HCT116 (cell line): ENCODE results near the gene FLNC. TPM values are rescaled to one million over a fixed set of nuclear protein-coding genes. Genes with fewer than 3 reads are reported as not detected.

Source experiments
- ATAC-seq: fragments of 200-7000 bp; cut with Tn5 transposase; 2 replicates; pipeline ENCODE4 v1.9.1; 2020; ENCODE audit warnings: mild to moderate bottlenecking, moderate library complexity
- BruUV-seq: library from RNA; stranded (reverse); fragments of 400-500 nt; replicated peaks from 2 replicates; lab custom pipeline; 2021; lab: Mats Ljungman, UMichigan
- CTCF ChIA-PET: fragments of 300-600 bp; sonication (Branson Sonifier 250); formaldehyde crosslinking; loops from one replicate; lab custom pipeline; 2021; ENCODE audit warnings: antibody characterized with exemption; lab: Charles Lee
- POLR2A ChIA-PET: fragments of 300-600, 350-600 bp; sonication (Branson Sonifier 250); formaldehyde crosslinking; loops from one replicate; lab custom pipeline; 2021; ENCODE audit warnings: antibody characterized with exemption; lab: Charles Lee
- RAD21 ChIA-PET, 2 experiments: fragments of 300-600 bp; sonication (Branson Sonifier 250); formaldehyde crosslinking; loops; one replicate each; lab custom pipeline; 2023; ENCODE audit warnings: low total read pairs in 2 of 2; ENCODE audit not compliant: uncharacterized antibody in 2 of 2, unreplicated experiment in 2 of 2, low non-redundant PET in 1 of 2; lab: Charles Lee
- DNase-seq: peaks from one replicate; pipeline ENCODE4 v3.0.0-alpha.2; 2010; ENCODE audit warnings: low read depth, low spot score
- H2AFZ ChIP-seq: fragments of 200-600 bp; shearing (Covaris generic), sonication (generic); 2 replicates; pipeline ENCODE4 v1.6.1; 2017; ENCODE audit warnings: low read depth, mixed run types, mixed read lengths, antibody characterized with exemption, low read length; ENCODE audit not compliant: poor library complexity, severe bottlenecking
- H3K27ac ChIP-seq: 2 replicates; pipeline ENCODE4 v1.5.1; 2012; ENCODE audit warnings: low read depth, low read length
- H3K27me3 ChIP-seq: fragments of 200-600 bp; sonication (generic); 2 replicates; pipeline ENCODE4 v1.6.1; 2016; ENCODE audit warnings: mixed run types, low read length, mixed read lengths; ENCODE audit not compliant: insufficient read depth
- H3K36me3 ChIP-seq, 2 experiments: fragments of 200-500 bp in 1 of 2; fragments of 200-600 bp in 1 of 2; sonication (Bioruptor generic) in 1 of 2; sonication (generic) in 1 of 2; 2 replicates each; pipeline versions ENCODE4 v1.5.1 to v1.6.1; 2014 to 2016; ENCODE audit warnings: low read length in 2 of 2, inconsistent platforms in 1 of 2, mixed read lengths in 1 of 2, mixed run types in 1 of 2; ENCODE audit not compliant: insufficient read depth in 2 of 2, control insufficient read depth in 1 of 2
- H3K4me1 ChIP-seq, 2 experiments: fragments of 200-600 bp in 1 of 2; sonication (generic) in 1 of 2; 2 replicates each; pipeline versions ENCODE4 v1.5.1 to v1.6.1; 2012 to 2017; ENCODE audit warnings: low read length in 2 of 2, inconsistent platforms in 1 of 2, mild to moderate bottlenecking in 1 of 2, mixed read lengths in 1 of 2, mixed run types in 1 of 2, moderate library complexity in 1 of 2; ENCODE audit not compliant: insufficient read depth in 2 of 2, control insufficient read depth in 1 of 2
- H3K4me2 ChIP-seq: fragments of 200-600 bp; sonication (generic); 2 replicates; pipeline ENCODE4 v1.6.1; 2017; ENCODE audit warnings: mixed run types, low read length, mixed read lengths
- H3K4me3 ChIP-seq, 2 experiments: fragments of 200-600 bp in 1 of 2; sonication (generic) in 1 of 2; replicated peaks in 1 of 2; 2 replicates each; pipeline ENCODE4 v1.5.1; 2011 to 2016; ENCODE audit warnings: low read length in 2 of 2, control low read depth in 1 of 2, low read depth in 1 of 2, mild to moderate bottlenecking in 1 of 2, mixed read lengths in 1 of 2, mixed run types in 1 of 2
- H3K79me2 ChIP-seq: fragments of 200-600 bp; sonication (generic); 2 replicates; pipeline ENCODE4 v1.6.1; 2017; ENCODE audit warnings: mild to moderate bottlenecking, mixed run types, low read length, moderate library complexity, mixed read lengths; ENCODE audit not compliant: insufficient read depth
- H3K9ac ChIP-seq: fragments of 200-600 bp; sonication (generic); 2 replicates; pipeline ENCODE4 v1.6.1; 2016; ENCODE audit warnings: low read length, mixed read lengths
- H3K9me2 ChIP-seq: fragments of 200-600 bp; sonication (generic), shearing (Covaris generic); 2 replicates; pipeline ENCODE4 v1.6.1; 2017; ENCODE audit warnings: mixed run types, mild to moderate bottlenecking, moderate library complexity; ENCODE audit not compliant: insufficient read depth
- H3K9me3 ChIP-seq, 2 experiments: fragments of 200-500 bp in 1 of 2; fragments of 200-600 bp in 1 of 2; sonication (Bioruptor generic) in 1 of 2; sonication (generic) in 1 of 2; 2 replicates each; pipeline ENCODE4 v1.6.1; 2014 to 2017; ENCODE audit warnings: low read length in 2 of 2, mixed read lengths in 2 of 2, inconsistent platforms in 1 of 2, low read depth in 1 of 2, mild to moderate bottlenecking in 1 of 2, mixed run types in 1 of 2, moderate library complexity in 1 of 2; ENCODE audit not compliant: control insufficient read depth in 1 of 2, insufficient read depth in 1 of 2
- H4K20me1 ChIP-seq: fragments of 200-600 bp; sonication (generic), shearing (Covaris generic); 2 replicates; pipeline ENCODE4 v1.6.1; 2017; ENCODE audit warnings: mixed run types, mild to moderate bottlenecking, moderate library complexity; ENCODE audit not compliant: insufficient read depth
- EGR1 ChIP-seq: IDR thresholded peaks from 2 replicates; pipeline ENCODE4 v1.6.1; 2012; ENCODE audit warnings: low read depth
- ELF1 ChIP-seq: IDR thresholded peaks from 2 replicates; pipeline ENCODE4 v1.6.1; 2012; ENCODE audit warnings: low read depth, borderline replicate concordance
- EZH2 ChIP-seq: fragments of 200-600 bp; sonication (generic); IDR thresholded peaks from 2 replicates; pipeline ENCODE4 v1.6.1; 2017; ENCODE audit warnings: antibody characterized with exemption, mixed run types
- JUND ChIP-seq: IDR thresholded peaks from 2 replicates; pipeline ENCODE4 v1.6.1; 2012
- POLR2A ChIP-seq: IDR thresholded peaks from 2 replicates; pipeline ENCODE4 v1.7.0; 2011; ENCODE audit warnings: borderline replicate concordance; ENCODE audit not compliant: insufficient read depth, insufficient read length; ENCODE audit errors: extremely low read depth
- POLR2AphosphoS5 ChIP-seq: IDR thresholded peaks from 2 replicates; pipeline ENCODE4 v1.6.1; 2011; ENCODE audit warnings: mild to moderate bottlenecking, low read depth, low read length, moderate library complexity
- RAD21 ChIP-seq: IDR thresholded peaks from 2 replicates; pipeline ENCODE4 v1.6.1; 2012; ENCODE audit warnings: low read depth, mild to moderate bottlenecking
- SRF ChIP-seq: IDR thresholded peaks from 2 replicates; pipeline ENCODE4 v1.6.1; 2012; ENCODE audit warnings: low read depth
- TCF7L2 ChIP-seq: IDR thresholded peaks from 2 replicates; pipeline ENCODE4 v1.7.0; 2011; ENCODE audit warnings: borderline replicate concordance, inconsistent platforms; ENCODE audit not compliant: insufficient read depth, insufficient read length; ENCODE audit errors: extremely low read depth
- ZNF274 ChIP-seq: fragments of 200-500 bp; sonication (Bioruptor generic); IDR thresholded peaks from 2 replicates; pipeline ENCODE4 v1.6.1; 2014; ENCODE audit warnings: mild to moderate bottlenecking, low read depth, low read length, inconsistent platforms
- intact Hi-C: fragments of 100-400 bp; cut with micrococcal nuclease; formaldehyde crosslinking; loops from 2 replicates; pipeline ENCODE4 v1.10.0; 2022
- total RNA-seq: library from RNA; stranded (reverse); gene quantifications from one replicate; pipeline ENCODE4 v1.2.1, GENCODE V29; 2021; ENCODE audit not compliant: unreplicated experiment
- TF ChIP-seq, protein P1 (sequence below): IDR thresholded peaks from 2 replicates; pipeline ENCODE4 v1.6.1; 2012; ENCODE audit warnings: low read depth

FLNC gene
- total RNA-seq, 1 experiment from 2014 or later: 42.8 TPM

DNA sequence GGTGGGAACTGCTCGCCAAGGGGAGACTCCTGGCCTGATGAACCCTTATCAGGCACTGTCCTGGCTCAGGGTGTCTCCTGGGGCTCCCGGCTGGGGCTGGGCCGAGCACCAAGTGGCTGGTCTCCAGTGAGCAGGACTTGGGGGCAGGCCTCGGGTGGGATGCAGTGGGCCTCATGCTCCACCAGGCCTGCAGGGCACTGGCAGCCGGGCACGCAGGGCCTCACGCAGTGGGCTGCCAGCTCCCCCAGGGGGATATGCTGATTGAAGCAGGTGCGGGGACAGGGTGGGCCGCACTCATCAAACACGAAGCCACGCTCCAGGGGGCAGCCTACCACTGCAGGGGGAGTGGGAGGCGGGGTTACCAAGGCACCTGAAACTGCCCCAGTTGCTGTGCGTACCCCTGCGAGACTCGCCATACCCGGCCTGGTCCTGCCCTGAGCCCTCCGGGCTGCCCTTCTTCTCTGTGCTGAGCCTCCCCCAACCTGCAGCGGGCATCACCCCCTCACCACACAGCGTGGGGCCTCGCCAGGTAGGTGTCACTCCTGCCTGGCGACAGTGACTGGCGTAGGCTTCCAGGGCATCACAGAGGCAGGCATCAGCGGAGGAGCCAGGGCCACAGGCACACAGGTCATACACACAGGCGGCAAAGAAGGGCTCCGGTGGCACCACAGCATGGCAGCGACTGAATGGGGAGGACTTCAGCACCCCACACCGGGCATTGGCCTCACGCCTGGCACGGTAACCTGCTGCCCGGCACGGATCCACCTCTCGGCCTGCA, 47.0 kb downstream of the FLNC start:
- RAD21 ChIA-PET: no interaction called here
- TF ChIP-seq SRF: no peak
- TF ChIP-seq RAD21: no peak
- TF ChIP-seq TCF7L2: no peak
- TF ChIP-seq EGR1: no peak
- no peak for TF ChIP-seq ELF1
- no peak for TF ChIP-seq POLR2AphosphoS5
- no peak for TF ChIP-seq ZNF274
- TF ChIP-seq EZH2: no peak
- no peak for TF ChIP-seq POLR2A
- TF ChIP-seq, protein P1, sequence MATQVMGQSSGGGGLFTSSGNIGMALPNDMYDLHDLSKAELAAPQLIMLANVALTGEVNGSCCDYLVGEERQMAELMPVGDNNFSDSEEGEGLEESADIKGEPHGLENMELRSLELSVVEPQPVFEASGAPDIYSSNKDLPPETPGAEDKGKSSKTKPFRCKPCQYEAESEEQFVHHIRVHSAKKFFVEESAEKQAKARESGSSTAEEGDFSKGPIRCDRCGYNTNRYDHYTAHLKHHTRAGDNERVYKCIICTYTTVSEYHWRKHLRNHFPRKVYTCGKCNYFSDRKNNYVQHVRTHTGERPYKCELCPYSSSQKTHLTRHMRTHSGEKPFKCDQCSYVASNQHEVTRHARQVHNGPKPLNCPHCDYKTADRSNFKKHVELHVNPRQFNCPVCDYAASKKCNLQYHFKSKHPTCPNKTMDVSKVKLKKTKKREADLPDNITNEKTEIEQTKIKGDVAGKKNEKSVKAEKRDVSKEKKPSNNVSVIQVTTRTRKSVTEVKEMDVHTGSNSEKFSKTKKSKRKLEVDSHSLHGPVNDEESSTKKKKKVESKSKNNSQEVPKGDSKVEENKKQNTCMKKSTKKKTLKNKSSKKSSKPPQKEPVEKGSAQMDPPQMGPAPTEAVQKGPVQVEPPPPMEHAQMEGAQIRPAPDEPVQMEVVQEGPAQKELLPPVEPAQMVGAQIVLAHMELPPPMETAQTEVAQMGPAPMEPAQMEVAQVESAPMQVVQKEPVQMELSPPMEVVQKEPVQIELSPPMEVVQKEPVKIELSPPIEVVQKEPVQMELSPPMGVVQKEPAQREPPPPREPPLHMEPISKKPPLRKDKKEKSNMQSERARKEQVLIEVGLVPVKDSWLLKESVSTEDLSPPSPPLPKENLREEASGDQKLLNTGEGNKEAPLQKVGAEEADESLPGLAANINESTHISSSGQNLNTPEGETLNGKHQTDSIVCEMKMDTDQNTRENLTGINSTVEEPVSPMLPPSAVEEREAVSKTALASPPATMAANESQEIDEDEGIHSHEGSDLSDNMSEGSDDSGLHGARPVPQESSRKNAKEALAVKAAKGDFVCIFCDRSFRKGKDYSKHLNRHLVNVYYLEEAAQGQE: no peak
- no peak for TF ChIP-seq JUND

More for the DNA sequence above, 47.0 kb downstream of the FLNC start:
- H3K9me2 ChIP-seq: no peaks in the 10 kb centered on the region
- H4K20me1 ChIP-seq: no peaks in the 10 kb centered on the region
- no peak overlapping the region for H3K4me2 ChIP-seq
- no TSS peak for BruUV-seq
- H3K27me3 ChIP-seq: no peaks in the 10 kb centered on the region
- intact Hi-C loops: no loop called here
- ChIA-PET CTCF (no interaction called here), POLR2A (no interaction called here)
- H3K9me3 ChIP-seq: no peaks in the 10 kb centered on the region
- no peak overlapping the region for H3K9ac ChIP-seq
- H3K79me2 ChIP-seq: no peaks in the 10 kb centered on the region
- DNase-seq (no peak), ATAC-seq (no peak)
- H3K36me3 ChIP-seq: no peaks in the 10 kb centered on the region
- H3K4me1 ChIP-seq: peaks cover 16 to 26% of the 10 kb centered on the region in 2 experiments
- H2AFZ ChIP-seq: no peak overlapping the region
- no peak overlapping the region for H3K27ac ChIP-seq
- H3K4me3 ChIP-seq: no peak overlapping the region
